ENCODE results near the gene TMEM247.

TMEM247 gene

GRCh38 chr2:46479265-46479664 lies at the start of gene TMEM247:
Gene TMEM247, plus strand, starts transcription at chr2:46479565.
- DNase-seq: no peak

GRCh38 chr2:46430413-46430812 lies 49.0 kb upstream of the TMEM247 start:
- no peak for DNase-seq

- no peak for DNase-seq
Observed at GRCh38 chr2:46430992-46431391, 48.4 kb upstream of the TMEM247 start.

GRCh38 chr2:46431481-46432235 lies 47.7 kb upstream of the TMEM247 start:
- DNase-seq: no peak

- no peak for DNase-seq
Observed at GRCh38 chr2:46434851-46435273, 44.5 kb upstream of the TMEM247 start.

- no peak for DNase-seq
Observed at GRCh38 chr2:46435353-46435752, 44.0 kb upstream of the TMEM247 start.

GRCh38 chr2:46435796-46436360 lies 43.5 kb upstream of the TMEM247 start:
- DNase-seq: no peak

GRCh38 chr2:46436800-46437199 lies 42.6 kb upstream of the TMEM247 start:
- DNase-seq: no peak

- DNase-seq: no peak
Observed at GRCh38 chr2:46438102-46438501, 41.3 kb upstream of the TMEM247 start.

GRCh38 chr2:46438794-46439193 lies 40.6 kb upstream of the TMEM247 start:
- DNase-seq: no peak

- DNase-seq: no peak
Observed at GRCh38 chr2:46439582-46439981, 39.8 kb upstream of the TMEM247 start.

- no peak for DNase-seq
Observed at GRCh38 chr2:46441838-46442712, 37.3 kb upstream of the TMEM247 start.

- no peak for DNase-seq
Observed at GRCh38 chr2:46444732-46445131, 34.6 kb upstream of the TMEM247 start.

GRCh38 chr2:46445556-46445955 lies 33.8 kb upstream of the TMEM247 start:
- DNase-seq: no peak

- no peak for DNase-seq
Observed at GRCh38 chr2:46446871-46447568, 32.3 kb upstream of the TMEM247 start.

GRCh38 chr2:46447649-46448048 lies 31.7 kb upstream of the TMEM247 start:
- DNase-seq: no peak

GRCh38 chr2:46448111-46448510 lies 31.3 kb upstream of the TMEM247 start:
- no peak for DNase-seq

GRCh38 chr2:46448641-46449040 lies 30.7 kb upstream of the TMEM247 start:
- no peak for DNase-seq

- no peak for DNase-seq
Observed at GRCh38 chr2:46449700-46450099, 29.7 kb upstream of the TMEM247 start.

- DNase-seq: no peak
Observed at GRCh38 chr2:46451131-46451711, 28.1 kb upstream of the TMEM247 start.

- DNase-seq: no peak
Observed at GRCh38 chr2:46456789-46457188, 22.6 kb upstream of the TMEM247 start.

GRCh38 chr2:46458763-46459500 lies 20.4 kb upstream of the TMEM247 start:
- no peak for DNase-seq
